A549 (cell line): ENCODE results near the gene PFN3. TPM values are rescaled to one million over a fixed set of nuclear protein-coding genes. Genes with fewer than 3 reads are reported as not detected.

Source experiments
- ATAC-seq, 2 experiments: fragments of 200-7000 bp in 1 of 2; fragments of >200 bp in 1 of 2; cut with Nextera tagmentation in 1 of 2; cut with Tn5 transposase in 1 of 2; 3 replicates each; pipeline versions ENCODE4 v1.8.0 to v1.9.1; 2018 to 2020; ENCODE audit warnings: mild to moderate bottlenecking in 1 of 2, moderate library complexity in 1 of 2
- CTCF ChIA-PET: fragments of 300-600 bp; sonication (Branson Sonifier 250); formaldehyde crosslinking; extraction: SDS; loops from one replicate; lab custom pipeline; 2021; ENCODE audit warnings: antibody characterized with exemption, inconsistent platforms; lab: Yijun Ruan, JAX
- POLR2A ChIA-PET: fragments of 350-600 bp; formaldehyde crosslinking; extraction: SDS; loops from one replicate; lab custom pipeline; 2021; ENCODE audit warnings: antibody characterized with exemption, inconsistent platforms; lab: Yijun Ruan, JAX
- DNase-seq, 2 experiments: peaks; one replicate each; pipeline versions ENCODE4 v3.0.0 to v3.0.0-alpha.2; 2011 to 2016; ENCODE audit warnings: low read depth in 1 of 2, low spot score in 1 of 2
- FAIRE-seq: peaks from 2 replicates; lab custom pipeline; 2011; peaks lifted over from hg19 to GRCh38; lab: Jason Lieb, UNC
- H3K27ac ChIP-seq, 2 experiments: fragments of >200 bp; sonication (Bioruptor Twin); formaldehyde crosslinking; 3 replicates each; pipeline ENCODE4 v1.5.1; 2016 to 2017
- H3K4me1 ChIP-seq: fragments of >200 bp; sonication (Bioruptor Twin); formaldehyde crosslinking; 3 replicates; pipeline ENCODE4 v1.6.1; 2016
- H3K4me2 ChIP-seq: fragments of >200 bp; sonication (Bioruptor Twin); formaldehyde crosslinking; 3 replicates; pipeline ENCODE4 v1.6.1; 2016
- H3K4me3 ChIP-seq: fragments of >200 bp; sonication (Bioruptor Twin); formaldehyde crosslinking; 3 replicates; pipeline ENCODE4 v1.5.1; 2016
- H3K9me3 ChIP-seq: fragments of >200 bp; sonication (Bioruptor Twin); formaldehyde crosslinking; 3 replicates; pipeline ENCODE4 v1.6.1; 2016
- ATOH8 ChIP-seq: fragments of 250-450 bp; sonication (Bioruptor Pico); IDR thresholded peaks from 2 replicates; pipeline ENCODE4 v1.5.0; 2020; ENCODE audit warnings: low read depth, mild to moderate bottlenecking, moderate library complexity
- BCL3 ChIP-seq: fragments of >200 bp; sonication (Bioruptor Twin); formaldehyde crosslinking; IDR thresholded peaks from 3 replicates; pipeline ENCODE4 v1.6.1; 2016
- BHLHE40 ChIP-seq: IDR thresholded peaks from 2 replicates; pipeline ENCODE4 v1.6.1; 2012; ENCODE audit warnings: low read depth, low read length, inconsistent platforms
- CBX2 ChIP-seq: fragments of 200-600 bp; sonication (generic); IDR thresholded peaks from 2 replicates; pipeline ENCODE4 v1.6.1; 2016; ENCODE audit warnings: low read depth, mild to moderate bottlenecking, borderline replicate concordance
- CHD2 ChIP-seq: fragments of 150-350 bp; IDR thresholded peaks from 2 replicates; pipeline ENCODE4 v1.6.1; 2014; ENCODE audit warnings: low read length; ENCODE audit not compliant: partially characterized antibody
- CTCF ChIP-seq: fragments of >200 bp; sonication (Bioruptor Twin); formaldehyde crosslinking; IDR thresholded peaks from 3 replicates; pipeline ENCODE4 v1.5.1; 2016
- E2F6 ChIP-seq: IDR thresholded peaks from 2 replicates; pipeline ENCODE4 v1.6.1; 2012; ENCODE audit warnings: low read depth, borderline replicate concordance
- ESRRA ChIP-seq: fragments of 150-350 bp; IDR thresholded peaks from 2 replicates; pipeline ENCODE4 v1.6.1; 2014; ENCODE audit warnings: mild to moderate bottlenecking, low read length, borderline replicate concordance
- FOSB ChIP-seq: fragments of 250-450 bp; sonication (Bioruptor Pico); IDR thresholded peaks from 2 replicates; pipeline ENCODE4 v1.5.0; 2020; ENCODE audit warnings: mild to moderate bottlenecking, moderate library complexity
- GATA3 ChIP-seq: IDR thresholded peaks from 2 replicates; pipeline ENCODE4 v1.6.1; 2012; ENCODE audit warnings: borderline replicate concordance
- HEYL ChIP-seq: fragments of 250-450 bp; sonication (Bioruptor Pico); IDR thresholded peaks from 2 replicates; pipeline ENCODE4 v1.8.0; 2021; ENCODE audit warnings: mild to moderate bottlenecking, moderate library complexity
- HMGXB4 ChIP-seq: fragments of 250-450 bp; sonication (Bioruptor Pico); IDR thresholded peaks from 2 replicates; pipeline ENCODE4 v1.5.0; 2021; ENCODE audit warnings: mild to moderate bottlenecking, moderate library complexity, borderline replicate concordance
- HOXA7 ChIP-seq: fragments of 250-450 bp; sonication (Bioruptor Pico); IDR thresholded peaks from 2 replicates; pipeline ENCODE4 v1.5.0; 2020; ENCODE audit warnings: mild to moderate bottlenecking, moderate library complexity
- JUN ChIP-seq, 2 experiments: fragments of >200 bp; sonication (Bioruptor Twin); formaldehyde crosslinking; IDR thresholded peaks; 2 replicates in 1 of 2; 3 replicates in 1 of 2; pipeline ENCODE4 v1.6.1; 2016 to 2017
- KDM1A ChIP-seq: fragments of 200-600 bp; sonication (generic); IDR thresholded peaks from 2 replicates; pipeline ENCODE4 v1.6.1; 2016; ENCODE audit warnings: low read depth, mild to moderate bottlenecking
- MAX ChIP-seq: IDR thresholded peaks from 2 replicates; pipeline ENCODE4 v1.6.1; 2012
- MYC ChIP-seq: IDR thresholded peaks from 2 replicates; pipeline ENCODE4 v1.6.1; 2012; ENCODE audit warnings: mild to moderate bottlenecking, inconsistent platforms, low read length, improper control_type of control experiment, borderline replicate concordance
- PHF8 ChIP-seq: fragments of 200-600 bp; sonication (generic); IDR thresholded peaks from 2 replicates; pipeline ENCODE4 v1.6.1; 2016; ENCODE audit warnings: low read depth, mild to moderate bottlenecking, antibody characterized with exemption, moderate library complexity, borderline replicate concordance
- POLR2A ChIP-seq: IDR thresholded peaks from 2 replicates; pipeline ENCODE4 v1.6.1; 2012; ENCODE audit warnings: mild to moderate bottlenecking, low read length
- POLR2AphosphoS2 ChIP-seq: conservative IDR thresholded peaks from 2 replicates; pipeline ENCODE4 v1.6.1; 2012; ENCODE audit warnings: low read length, improper control_type of control experiment, inconsistent platforms
- RAD21 ChIP-seq, 2 experiments: fragments of >200 bp in 1 of 2; sonication (Bioruptor Twin) in 1 of 2; formaldehyde crosslinking in 1 of 2; IDR thresholded peaks in 1 of 2; conservative IDR thresholded peaks in 1 of 2; 2 replicates in 1 of 2; 3 replicates in 1 of 2; pipeline ENCODE4 v1.6.1; 2012 to 2018; ENCODE audit warnings: inconsistent platforms in 1 of 2
- RNF2 ChIP-seq: fragments of 200-600 bp; sonication (generic); IDR thresholded peaks from 2 replicates; pipeline ENCODE4 v1.6.1; 2016; ENCODE audit warnings: low read depth, mild to moderate bottlenecking, antibody characterized with exemption, moderate library complexity, borderline replicate concordance
- SMC3 ChIP-seq: fragments of >200 bp; sonication (Bioruptor Twin); formaldehyde crosslinking; IDR thresholded peaks from 3 replicates; pipeline ENCODE4 v1.6.1; 2018; ENCODE audit warnings: inconsistent platforms
- TFCP2L1 ChIP-seq: fragments of 250-450 bp; sonication (Bioruptor Pico); IDR thresholded peaks from 2 replicates; pipeline ENCODE4 v1.5.0; 2021; ENCODE audit warnings: mild to moderate bottlenecking
- TP53 ChIP-seq: fragments of 250-450 bp; sonication (Bioruptor Pico); IDR thresholded peaks from 2 replicates; pipeline ENCODE4 v1.5.0; 2021; ENCODE audit warnings: mild to moderate bottlenecking, moderate library complexity
- ZC3H11A ChIP-seq: fragments of 450-650 bp; IDR thresholded peaks from 2 replicates; pipeline ENCODE4 v1.6.1; 2014; ENCODE audit warnings: antibody characterized with exemption, mild to moderate bottlenecking
- ZSCAN20 ChIP-seq: fragments of 250-450 bp; sonication (Bioruptor Pico); IDR thresholded peaks from 2 replicates; pipeline ENCODE4 v1.8.0; 2022; ENCODE audit warnings: mild to moderate bottlenecking, moderate library complexity
- WGBS: methylation state at CpG from one replicate; pipeline ENCODE4 v1.1.6; 2017; ENCODE audit errors: missing lambda C conversion rate; 5-methylcytosine and 5-hydroxymethylcytosine counted together
- polyA plus RNA-seq, 4 experiments: library from polyadenylated mRNA; depleted of rRNA in 3 of 4; stranded (reverse); fragments of >200 nt; fragmentation: RNase III in 1 of 4; extraction: RNeasy Plus Mini Kit Qiagen cat#74134 plus additional on column Dnase treatment in 1 of 4; gene quantifications; 2 replicates in 3 of 4; 3 replicates in 1 of 4; pipeline ENCODE4 v1.2.3, GENCODE V29; 2011 to 2017

Gene PFN3
- polyA plus RNA-seq, 2 of the 4 experiments (the other 2 are of a cell fraction): not detected

GRCh38 chr5:177404641-177405179 lies 4.2 kb upstream of the PFN3 start:
- peaks cover 11% of the 10 kb centered on the region; the same call in 2 of the 3 replicates for H3K4me1 ChIP-seq
- DNase-seq: no peak
- no peak for ATAC-seq
- peak overlapping the region; percentile 97 for H3K4me2 ChIP-seq
- ChIA-PET CTCF (interaction anchor here (0.7 to 43.1 kb wide), 28 partner anchors 11 to 385 kb away, joined by 3 to 1107 read pairs (median 8); partner anchors contain the start of genes GRK6, LMAN2, PDLIM7 and PRR7), POLR2A (interaction anchor here (0.8 to 3.9 kb wide), 10 partner anchors 10 to 89 kb away, joined by 3 to 37 read pairs (median 4); partner anchors contain the start of genes GRK6, LMAN2 and PRR7)
- H3K9me3 ChIP-seq: no peaks in the 10 kb centered on the region
- peak overlapping the region; percentile 83 to 92 for H3K27ac ChIP-seq
- TF ChIP-seq TP53 (CRISPR knock-in tag) (0 out of 2 replicates have a peak, but pooled peaks have one; percentile 11), FOSB (no peak)
- peak overlapping the region; percentile 60 for H3K4me3 ChIP-seq
- FAIRE-seq: no peak
- 69% methylated on average over 13 of the region's 16 CpGs for WGBS

GRCh38 chr5:177403792-177404640 lies 3.6 kb upstream of the PFN3 start:
- Histone ChIP-seq H3K4me3 (peak overlapping the region; percentile 60), H3K9me3 (no peaks in the 10 kb centered on the region), H3K4me2 (peak overlapping the region; percentile 97), H3K4me1 (peaks cover 11% of the 10 kb centered on the region; the same call in 2 of the 3 replicates), H3K27ac (peak overlapping the region; percentile 83 to 92)
- ChIA-PET POLR2A (interaction anchor here (0.6 to 3.9 kb wide), 13 partner anchors 11 to 94 kb away, joined by 3 to 37 read pairs (median 5); partner anchors contain the start of genes GRK6, LMAN2, PDLIM7 and PRR7), CTCF (interaction anchor here (0.7 to 43.1 kb wide), 36 partner anchors 12 to 384 kb away, joined by 3 to 1107 read pairs (median 6); partner anchors contain the start of genes DBN1, GRK6, LMAN2 and PDLIM7)
- WGBS: under 1% methylated on average over 17 of the region's 93 CpGs
- DNase-seq (peak; percentile 87 to 95), FAIRE-seq (no peak), ATAC-seq (peak; percentile 76 to 91)
- TF ChIP-seq HEYL (CRISPR knock-in tag) (no peak), HOXA7 (CRISPR knock-in tag) (no peak), RNF2 (peak; percentile 71; the same call in 1 of the 2 replicates), POLR2AphosphoS2 (no peak), SMC3 (peak; percentile 58), HMGXB4 (CRISPR knock-in tag) (0 out of 2 replicates have a peak, but pooled peaks have one; percentile 8), RAD21 (conservative IDR thresholded peaks at IDR 0.05 in 1 of 2, IDR thresholded peaks at IDR 0.05 in 1 of 2) (peak; percentile 72 to 84), CTCF (peak; percentile 71), PHF8 (peak; percentile 21; the same call in 1 of the 2 replicates), TFCP2L1 (0 out of 2 replicates have a peak, but pooled peaks have one; percentile 31), MAX (peak; percentile 83), ESRRA (no peak), E2F6 (peak; percentile 22), BHLHE40 (0 out of 2 replicates have a peak, but pooled peaks have one; percentile 29), CBX2 (no peak), GATA3 (peak; percentile 11; the same call in 1 of the 2 replicates), BCL3 (no peak), ZSCAN20 (CRISPR knock-in tag) (no peak), JUN (IDR thresholded peaks at IDR 0.05) (peak in 1 of 2 experiments; percentile 45; a peak in 2 of 5 replicates), POLR2A (peak; percentile 72), ATOH8 (CRISPR knock-in tag) (no peak), CHD2 (no peak), KDM1A (peak; percentile 62; the same call in 1 of the 2 replicates), MYC (peak; percentile 85; the same call in 1 of the 2 replicates), ZC3H11A (no peak)
